DOHH2 (cell line): ENCODE results near the gene RIBC2.

Experiments
- H3F3A ChIP-seq: fragments of 200-600 bp; sonication (generic), shearing (Covaris generic); 2 replicates; pipeline ENCODE4 v1.6.0; 2016; ENCODE audit warnings: antibody characterized with exemption, mild to moderate bottlenecking; ENCODE audit not compliant: control insufficient read depth, insufficient read depth
- H3K27ac ChIP-seq: fragments of 200-600 bp; sonication (generic); 2 replicates; pipeline ENCODE4 v1.5.1; 2014; ENCODE audit warnings: low read depth, mild to moderate bottlenecking, low read length, moderate library complexity
- H3K27me3 ChIP-seq: fragments of 200-600 bp; sonication (generic); 2 replicates; pipeline ENCODE4 v1.6.1; 2014; ENCODE audit warnings: mild to moderate bottlenecking, low read length, mixed read lengths; ENCODE audit not compliant: control insufficient read depth
- H3K36me3 ChIP-seq: fragments of 200-600 bp; sonication (generic); 2 replicates; pipeline ENCODE4 v1.6.1; 2014; ENCODE audit warnings: mild to moderate bottlenecking, low read length, moderate library complexity, mixed read lengths; ENCODE audit not compliant: control insufficient read depth
- H3K4me1 ChIP-seq: fragments of 200-600 bp; sonication (generic); 2 replicates; pipeline ENCODE4 v1.6.1; 2014; ENCODE audit warnings: mild to moderate bottlenecking, low read length, mixed read lengths; ENCODE audit not compliant: control insufficient read depth
- H3K4me2 ChIP-seq: fragments of 200-600 bp; sonication (generic); 2 replicates; pipeline ENCODE4 v1.6.0; 2014; ENCODE audit warnings: mild to moderate bottlenecking, low read length, moderate library complexity
- H3K4me3 ChIP-seq: fragments of 200-600 bp; sonication (generic); 2 replicates; pipeline ENCODE4 v1.5.1; 2014; ENCODE audit warnings: mild to moderate bottlenecking, low read length, mixed read lengths
- H3K79me2 ChIP-seq: fragments of 200-600 bp; sonication (generic); 2 replicates; pipeline ENCODE4 v1.6.1; 2014; ENCODE audit warnings: mild to moderate bottlenecking, low read length, mixed read lengths; ENCODE audit not compliant: control insufficient read depth
- H3K9me2 ChIP-seq: fragments of 200-600 bp; sonication (generic); replicated peaks from 2 replicates; pipeline ENCODE4 v1.6.1; 2014; ENCODE audit warnings: mild to moderate bottlenecking, low read length, mixed read lengths; ENCODE audit not compliant: control insufficient read depth
- H3K9me3 ChIP-seq: fragments of 200-600 bp; sonication (generic); 2 replicates; pipeline ENCODE4 v1.6.1; 2014; ENCODE audit warnings: antibody characterized with exemption, low read length, mixed read lengths; ENCODE audit not compliant: control insufficient read depth, insufficient read depth
- H4K20me1 ChIP-seq: fragments of 200-600 bp; sonication (generic); 2 replicates; pipeline ENCODE4 v1.6.0; 2014; ENCODE audit warnings: low read depth, mild to moderate bottlenecking, antibody characterized with exemption, low read length, moderate library complexity; ENCODE audit not compliant: control insufficient read depth, insufficient read depth
- CTCF ChIP-seq: fragments of 200-600 bp; sonication (generic); IDR thresholded peaks from one replicate; pipeline ENCODE4 v1.5.1; 2014; ENCODE audit warnings: antibody characterized with exemption, mild to moderate bottlenecking, low read depth, low read length; ENCODE audit not compliant: poor library complexity, severe bottlenecking
- EZH2phosphoT487 ChIP-seq: fragments of 200-600 bp; sonication (generic); IDR thresholded peaks from 2 replicates; pipeline ENCODE4 v1.6.1; 2017; ENCODE audit warnings: borderline replicate concordance, mild to moderate bottlenecking, antibody characterized with exemption, low read length, moderate library complexity, mixed read lengths

RIBC2 gene

GRCh38 chr22:45441138-45441537, 27.6 kb downstream of the RIBC2 start:
- Histone ChIP-seq H3K27me3 (peaks cover 6% of the 10 kb centered on the region), H3K9me3 (no peaks in the 10 kb centered on the region), H3K4me2 (peak overlapping the region; percentile 14; the same call in 1 of the 2 replicates), H3K9me2 (no peaks in the 10 kb centered on the region), H3K4me3 (no peak overlapping the region), H3K27ac (no peak overlapping the region), H3K4me1 (peaks cover 4% of the 10 kb centered on the region; the same call in 1 of the 2 replicates), H3K79me2 (no peaks in the 10 kb centered on the region), H3F3A (no peaks in the 10 kb centered on the region), H3K36me3 (no peaks in the 10 kb centered on the region), H4K20me1 (no peaks in the 10 kb centered on the region)
- TF ChIP-seq EZH2phosphoT487 = no peak
- TF ChIP-seq CTCF = peak; percentile 57

- Histone ChIP-seq H3K79me2 (no peaks in the 10 kb centered on the region), H3K9me3 (no peaks in the 10 kb centered on the region), H3K4me3 (no peak overlapping the region), H4K20me1 (no peaks in the 10 kb centered on the region), H3K27me3 (peaks cover 6% of the 10 kb centered on the region), H3K9me2 (no peaks in the 10 kb centered on the region), H3F3A (no peaks in the 10 kb centered on the region), H3K36me3 (no peaks in the 10 kb centered on the region), H3K4me2 (no peak overlapping the region), H3K4me1 (peaks cover 4% of the 10 kb centered on the region; the same call in 1 of the 2 replicates), H3K27ac (no peak overlapping the region)
- TF ChIP-seq EZH2phosphoT487 (no peak), CTCF (no peak)
Observed at GRCh38 chr22:45442116-45442515, 28.6 kb downstream of the RIBC2 start.

- no peaks in the 10 kb centered on the region for H3K79me2 ChIP-seq
- TF ChIP-seq EZH2phosphoT487 (no peak), CTCF (no peak)
Observed at GRCh38 chr22:45444168-45444567, 30.7 kb downstream of the RIBC2 start.

More at GRCh38 chr22:45444168-45444567, 30.7 kb downstream of the RIBC2 start:
- no peak overlapping the region for H3K4me2 ChIP-seq
- no peaks in the 10 kb centered on the region for H3K9me2 ChIP-seq
- H3K4me3 ChIP-seq = no peak overlapping the region
- peaks cover 4% of the 10 kb centered on the region; the same call in 1 of the 2 replicates for H3K4me1 ChIP-seq
- H4K20me1 ChIP-seq = no peaks in the 10 kb centered on the region
- no peaks in the 10 kb centered on the region for H3F3A ChIP-seq
- no peaks in the 10 kb centered on the region for H3K36me3 ChIP-seq
- peaks cover 6% of the 10 kb centered on the region for H3K27me3 ChIP-seq
- H3K27ac ChIP-seq = no peak overlapping the region
- no peaks in the 10 kb centered on the region for H3K9me3 ChIP-seq
